ENCODE results near the gene DOK5. TPM values are rescaled to one million over a fixed set of nuclear protein-coding genes. Genes with fewer than 3 reads are reported as not detected.
A peak's percentile ranks its signal among the peaks of the same experiment; 100 is the strongest.
"Not testable (repeated sequence)": the region's sequence is repeated elsewhere in the genome, so short reads cannot be mapped to it uniquely, and the experiment has no call there.

DOK5 gene
- total and polyA plus RNA-seq, 5 donors from 2014 or later: 0.11 to 0.36 (median 0.26) TPM; not detected in 2

DNA sequence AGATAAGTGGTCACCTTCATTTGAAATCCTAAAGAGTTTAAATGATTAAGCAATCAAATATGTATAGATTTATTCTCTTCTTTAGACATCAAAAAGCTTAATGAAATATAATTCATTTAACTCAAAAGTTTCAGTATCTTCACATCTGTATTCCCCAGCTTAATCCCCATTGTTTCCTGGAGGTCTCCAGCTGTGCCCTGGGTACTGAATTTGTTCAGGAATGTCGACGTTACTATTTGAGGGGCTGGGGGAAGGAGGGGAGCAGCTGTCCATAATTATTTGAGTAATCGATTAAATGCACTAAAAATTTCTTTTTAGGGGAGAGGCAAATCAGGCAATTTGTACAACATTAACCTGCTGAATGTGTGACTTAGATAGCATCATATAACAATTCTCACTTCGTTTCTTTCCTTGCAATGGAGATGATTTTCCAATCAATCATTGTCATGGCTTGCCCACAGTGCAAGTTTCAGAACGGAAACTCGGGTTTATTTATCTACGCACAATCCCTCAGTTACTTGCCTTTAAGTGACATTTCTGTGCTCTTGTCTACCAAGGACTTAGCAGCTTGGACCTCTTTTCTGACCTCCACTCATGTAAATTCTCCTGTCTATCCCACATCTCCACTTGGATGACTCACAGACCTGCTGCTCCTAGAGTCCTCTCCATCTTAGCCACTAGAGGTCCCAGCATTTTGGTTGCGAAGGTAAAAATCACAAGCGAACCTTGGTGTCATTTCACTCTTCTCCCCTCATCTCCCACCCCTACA lies 3.9 kb downstream of the DOK5 start:
- H3K4me1 Mint-ChIP-seq: peaks cover 0 to 10% (median 2%) of the 10 kb centered on the region in 4 donors
- Histone ChIP-seq H3K4me1 (ENCODE audit: control insufficient read depth, insufficient read depth, low read length, poor library complexity, severe bottlenecking) (peaks cover 2% of the 10 kb centered on the region), H3K27me3 (ENCODE audit: control insufficient read depth, insufficient read depth, low read length) (peaks cover 8% of the 10 kb centered on the region), H3K27ac (ENCODE audit: insufficient read depth, low read length, poor library complexity, severe bottlenecking) (no peak overlapping the region), H3K36me3 (ENCODE audit: control insufficient read depth, insufficient read depth, low read length) (no peaks in the 10 kb centered on the region), H3K4me3 (ENCODE audit: low read depth, low read length) (no peak overlapping the region), H3K9me3 (ENCODE audit: control insufficient read depth in 2 of 2, low read length in 2 of 2) (no peaks in the 10 kb centered on the region)
- H3K27ac Mint-ChIP-seq: no peak overlapping the region
- H3K36me3 Mint-ChIP-seq: no peaks in the 10 kb centered on the region
- ATAC-seq (ENCODE audit: low read depth in 2 of 2) (no peak), DNase-seq (no peak)
- H3K27me3 Mint-ChIP-seq: peaks cover 47% of the 10 kb centered on the region
- H3K4me3 Mint-ChIP-seq: no peak overlapping the region
- H3K9me3 Mint-ChIP-seq: peaks cover 0 to 3% (median 0%) of the 10 kb centered on the region in 7 donors

DNA sequence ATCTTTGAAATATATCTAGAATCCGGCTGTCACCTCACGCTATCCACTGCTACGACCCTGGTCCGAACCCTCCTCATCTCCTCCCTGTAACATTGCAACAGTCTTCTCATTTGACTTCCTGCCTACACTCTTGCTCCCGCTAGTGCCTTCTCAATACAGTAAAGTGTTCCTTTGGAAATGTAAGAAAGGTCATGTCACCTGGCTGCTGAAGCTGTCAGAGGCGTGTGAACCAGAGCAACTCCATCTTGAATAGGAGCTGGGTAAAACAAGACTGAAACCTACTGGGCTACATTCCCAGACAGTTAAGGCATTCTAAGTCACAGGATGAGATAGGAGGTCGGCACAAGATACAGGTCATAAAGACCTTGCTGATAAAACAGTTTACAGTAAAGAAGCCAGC lies 4.5 kb downstream of the DOK5 start:
- Mint-ChIP-seq H3K27ac (peak overlapping the region in 1 of 3 donors; percentile 60), H3K27me3 (peaks cover 41% of the 10 kb centered on the region)

DNA sequence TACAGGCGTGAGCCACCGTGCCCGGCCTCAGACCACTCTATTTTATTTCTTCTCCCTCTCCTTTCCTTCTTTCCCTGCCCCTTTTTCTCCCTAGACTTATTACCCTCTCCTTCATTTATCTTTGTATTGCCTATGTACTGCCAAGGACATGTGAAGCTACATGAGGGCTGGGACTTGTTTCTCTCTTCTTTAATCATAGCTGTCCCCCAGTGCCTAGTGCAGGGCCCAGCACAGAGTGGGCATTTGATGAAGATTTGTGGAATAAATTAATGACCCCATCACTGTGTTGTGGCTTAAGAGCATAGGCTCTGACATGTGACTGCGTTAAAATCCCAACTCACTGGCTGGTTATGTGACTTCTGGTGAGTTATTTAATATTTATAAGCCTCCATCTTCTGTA lies 6.0 kb downstream of the DOK5 start:
- H3K4me1 Mint-ChIP-seq: peaks cover 0 to 7% (median 0%) of the 10 kb centered on the region in 4 donors

More for the DNA sequence above, 4.5 kb downstream of the DOK5 start:
- not testable (repeated sequence) for H3K27ac ChIP-seq (ENCODE audit: insufficient read depth, low read length, poor library complexity, severe bottlenecking); H3K9me3 ChIP-seq (ENCODE audit: control insufficient read depth in 2 of 2, low read length in 2 of 2); H3K4me3 Mint-ChIP-seq; H3K36me3 ChIP-seq (ENCODE audit: control insufficient read depth, insufficient read depth, low read length); H3K4me3 ChIP-seq (ENCODE audit: low read depth, low read length); H3K36me3 Mint-ChIP-seq; DNase-seq; H3K27me3 ChIP-seq (ENCODE audit: control insufficient read depth, insufficient read depth, low read length); H3K4me1 Mint-ChIP-seq; H3K4me1 ChIP-seq (ENCODE audit: control insufficient read depth, insufficient read depth, low read length, poor library complexity, severe bottlenecking); ATAC-seq (ENCODE audit: low read depth in 2 of 2); H3K9me3 Mint-ChIP-seq

DNA sequence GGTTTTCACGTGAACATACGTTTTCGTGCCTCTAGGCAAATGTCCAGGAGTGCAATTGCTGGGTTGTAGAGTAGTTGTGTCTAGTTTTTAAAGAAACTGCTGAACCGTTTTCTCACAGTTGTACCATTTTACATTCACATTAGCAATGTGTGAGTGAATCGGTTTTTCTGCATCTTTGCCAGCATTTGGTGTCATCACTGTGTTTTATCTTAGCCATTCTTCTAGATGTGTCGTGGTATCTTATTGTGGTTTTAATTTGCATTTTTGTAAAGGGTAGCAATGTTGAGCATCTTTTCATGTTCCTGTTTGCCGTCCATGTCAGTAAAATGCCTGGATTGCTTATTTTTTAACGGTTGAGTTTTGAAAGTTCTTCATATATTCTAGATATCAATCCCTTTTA lies 10.2 kb downstream of the DOK5 start:
- Histone ChIP-seq H3K4me1 (ENCODE audit: control insufficient read depth, insufficient read depth, low read length, poor library complexity, severe bottlenecking) (no peaks in the 10 kb centered on the region), H3K27me3 (ENCODE audit: control insufficient read depth, insufficient read depth, low read length) (no peaks in the 10 kb centered on the region), H3K36me3 (ENCODE audit: control insufficient read depth, insufficient read depth, low read length) (no peaks in the 10 kb centered on the region), H3K4me3 (ENCODE audit: low read depth, low read length) (no peak overlapping the region), H3K9me3 (ENCODE audit: control insufficient read depth in 2 of 2, low read length in 2 of 2) (no peaks in the 10 kb centered on the region), H3K27ac (ENCODE audit: insufficient read depth, low read length, poor library complexity, severe bottlenecking) (no peak overlapping the region)
- H3K36me3 Mint-ChIP-seq: no peaks in the 10 kb centered on the region
- no peak for DNase-seq
- no peak overlapping the region for H3K27ac Mint-ChIP-seq
- H3K27me3 Mint-ChIP-seq: peaks cover 5% of the 10 kb centered on the region
- ATAC-seq (ENCODE audit: low read depth in 2 of 2): no peak
- no peak overlapping the region for H3K4me3 Mint-ChIP-seq
- H3K9me3 Mint-ChIP-seq: peaks cover 0 to 6% (median 0%) of the 10 kb centered on the region in 7 donors
- H3K4me1 Mint-ChIP-seq: no peaks in the 10 kb centered on the region

More for the DNA sequence above, 6.0 kb downstream of the DOK5 start:
- Mint-ChIP-seq H3K9me3 (peaks cover 0 to 6% (median 0%) of the 10 kb centered on the region in 7 donors), H3K36me3 (no peaks in the 10 kb centered on the region), H3K27ac (no peak overlapping the region), H3K27me3 (peaks cover 30% of the 10 kb centered on the region), H3K4me3 (no peak overlapping the region)
- H3K9me3 ChIP-seq (ENCODE audit: control insufficient read depth in 2 of 2, low read length in 2 of 2): no peaks in the 10 kb centered on the region
- no peaks in the 10 kb centered on the region for H3K36me3 ChIP-seq (ENCODE audit: control insufficient read depth, insufficient read depth, low read length)
- H3K4me1 ChIP-seq (ENCODE audit: control insufficient read depth, insufficient read depth, low read length, poor library complexity, severe bottlenecking): no peaks in the 10 kb centered on the region
- H3K27me3 ChIP-seq (ENCODE audit: control insufficient read depth, insufficient read depth, low read length): peaks cover 6% of the 10 kb centered on the region
- no peak overlapping the region for H3K27ac ChIP-seq (ENCODE audit: insufficient read depth, low read length, poor library complexity, severe bottlenecking)
- DNase-seq: no peak
- ATAC-seq (ENCODE audit: low read depth in 2 of 2): no peak
- no peak overlapping the region for H3K4me3 ChIP-seq (ENCODE audit: low read depth, low read length)

DNA sequence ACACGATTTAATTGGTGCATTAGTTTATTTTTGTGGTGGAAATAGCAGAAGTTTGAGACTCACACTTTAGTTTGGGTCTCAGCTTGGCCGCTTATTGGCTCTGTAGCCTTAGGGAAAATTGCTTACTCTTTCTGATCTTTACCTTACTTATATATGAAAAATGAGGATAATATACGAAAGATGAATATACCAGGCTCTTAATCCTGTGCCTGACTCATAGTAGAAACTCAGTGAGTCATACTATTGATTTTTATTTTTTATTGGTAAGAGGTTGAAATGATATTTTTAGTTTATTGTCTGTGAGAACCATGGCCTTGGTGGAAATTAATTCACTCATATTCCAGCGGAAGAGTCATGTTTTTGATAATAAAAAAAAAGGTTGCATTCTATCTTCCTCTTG lies 11.2 kb downstream of the DOK5 start:
- Mint-ChIP-seq H3K27ac (no peak overlapping the region), H3K27me3 (no peaks in the 10 kb centered on the region), H3K9me3 (peaks cover 0 to 6% (median 2%) of the 10 kb centered on the region in 7 donors), H3K4me3 (no peak overlapping the region), H3K4me1 (no peaks in the 10 kb centered on the region), H3K36me3 (no peaks in the 10 kb centered on the region)
- no peak for DNase-seq
- no peaks in the 10 kb centered on the region for H3K36me3 ChIP-seq (ENCODE audit: control insufficient read depth, insufficient read depth, low read length)
- no peaks in the 10 kb centered on the region for H3K27me3 ChIP-seq (ENCODE audit: control insufficient read depth, insufficient read depth, low read length)
- no peaks in the 10 kb centered on the region for H3K9me3 ChIP-seq (ENCODE audit: control insufficient read depth in 2 of 2, low read length in 2 of 2)
- H3K4me3 ChIP-seq (ENCODE audit: low read depth, low read length): no peak overlapping the region
- no peak overlapping the region for H3K27ac ChIP-seq (ENCODE audit: insufficient read depth, low read length, poor library complexity, severe bottlenecking)
- ATAC-seq (ENCODE audit: low read depth in 2 of 2): no peak
- no peaks in the 10 kb centered on the region for H3K4me1 ChIP-seq (ENCODE audit: control insufficient read depth, insufficient read depth, low read length, poor library complexity, severe bottlenecking)

DNA sequence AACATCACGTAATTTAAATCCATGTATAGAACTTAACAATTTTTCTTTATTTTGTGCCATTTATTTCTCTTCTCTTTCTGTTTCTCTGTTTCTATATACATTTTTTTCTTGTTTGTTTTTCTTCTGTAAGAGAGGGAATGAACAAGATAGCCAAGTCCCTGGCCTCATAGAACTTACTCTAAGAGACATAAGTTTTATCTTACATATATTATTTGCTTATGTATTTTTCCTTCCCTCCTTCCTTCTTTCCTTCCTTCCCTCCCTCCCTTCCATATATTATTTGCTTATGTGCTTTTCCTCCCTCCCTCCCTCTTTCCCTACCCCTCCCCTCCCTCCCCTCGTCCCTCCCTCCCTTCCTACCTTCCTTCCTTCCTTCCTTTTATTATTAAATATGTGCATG lies 13.0 kb downstream of the DOK5 start:
- Mint-ChIP-seq H3K4me3 (no peak overlapping the region), H3K4me1 (peaks cover 0 to 4% (median 0%) of the 10 kb centered on the region in 4 donors), H3K27me3 (no peaks in the 10 kb centered on the region), H3K27ac (no peak overlapping the region), H3K36me3 (no peaks in the 10 kb centered on the region), H3K9me3 (peaks cover 0 to 6% (median 2%) of the 10 kb centered on the region in 7 donors)
- Histone ChIP-seq H3K36me3 (ENCODE audit: control insufficient read depth, insufficient read depth, low read length) (no peaks in the 10 kb centered on the region), H3K4me1 (ENCODE audit: control insufficient read depth, insufficient read depth, low read length, poor library complexity, severe bottlenecking) (no peaks in the 10 kb centered on the region), H3K27me3 (ENCODE audit: control insufficient read depth, insufficient read depth, low read length) (no peaks in the 10 kb centered on the region), H3K4me3 (ENCODE audit: low read depth, low read length) (no peak overlapping the region), H3K9me3 (ENCODE audit: control insufficient read depth in 2 of 2, low read length in 2 of 2) (no peaks in the 10 kb centered on the region), H3K27ac (ENCODE audit: insufficient read depth, low read length, poor library complexity, severe bottlenecking) (no peak overlapping the region)
- ATAC-seq (ENCODE audit: low read depth in 2 of 2) (no peak), DNase-seq (no peak)

DNA sequence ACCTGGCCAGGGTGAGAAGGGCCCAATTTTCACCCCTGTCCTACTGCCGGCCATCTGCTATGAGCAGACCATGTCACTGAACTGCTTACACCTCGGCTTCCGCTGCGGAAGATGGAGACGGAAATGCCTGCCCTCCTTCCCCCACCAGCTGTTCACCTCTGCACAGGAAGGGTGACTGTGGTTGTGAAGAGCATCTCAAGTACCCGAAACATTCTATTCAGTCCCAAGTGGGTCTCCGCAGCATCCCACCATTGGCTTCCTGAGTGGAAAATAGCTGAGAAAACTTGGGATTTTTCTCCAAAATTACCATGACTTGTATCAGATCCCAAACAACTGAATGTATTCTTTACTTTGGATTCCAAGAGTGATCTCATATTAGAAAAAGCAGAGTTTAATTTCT lies 16.1 kb downstream of the DOK5 start:
- H3K27me3 ChIP-seq (ENCODE audit: control insufficient read depth, insufficient read depth, low read length): no peaks in the 10 kb centered on the region
- Mint-ChIP-seq H3K27me3 (no peaks in the 10 kb centered on the region), H3K4me3 (no peak overlapping the region), H3K27ac (no peak overlapping the region), H3K4me1 (peaks cover 0 to 4% (median 0%) of the 10 kb centered on the region in 4 donors), H3K9me3 (peaks cover 0 to 4% (median 0%) of the 10 kb centered on the region in 7 donors), H3K36me3 (no peaks in the 10 kb centered on the region)
- ATAC-seq (ENCODE audit: low read depth in 2 of 2) (no peak), DNase-seq (no peak)
- no peaks in the 10 kb centered on the region for H3K4me1 ChIP-seq (ENCODE audit: control insufficient read depth, insufficient read depth, low read length, poor library complexity, severe bottlenecking)
- H3K36me3 ChIP-seq (ENCODE audit: control insufficient read depth, insufficient read depth, low read length): no peaks in the 10 kb centered on the region
- H3K9me3 ChIP-seq (ENCODE audit: control insufficient read depth in 2 of 2, low read length in 2 of 2): no peaks in the 10 kb centered on the region
- no peak overlapping the region for H3K4me3 ChIP-seq (ENCODE audit: low read depth, low read length)
- no peak overlapping the region for H3K27ac ChIP-seq (ENCODE audit: insufficient read depth, low read length, poor library complexity, severe bottlenecking)

Data from CD4-positive, CD25-positive, alpha-beta regulatory T cell (primary cell).